ENCODE data around the gene MTRF1L. TPM values are rescaled to one million over a fixed set of nuclear protein-coding genes. Genes with fewer than 3 reads are reported as not detected.

Gene MTRF1L
- total RNA-seq, 2 donors from 2014 or later, result 17.9 to 22.6 TPM

- peak overlapping the region; percentile 90 to 94 for H3K27ac ChIP-seq
- no peak for TF ChIP-seq CTCF (IDR thresholded peaks at IDR 0.05)
- peak; percentile 77 for ATAC-seq (ENCODE audit: insufficient number of reproducible peaks, low FRiP score, low read depth)
- H3K9me3 ChIP-seq, result no peaks in the 10 kb centered on the region
- peak overlapping the region; percentile 99 for H3K4me3 ChIP-seq
- H3K36me3 ChIP-seq, result no peaks in the 10 kb centered on the region
- peak; percentile 83 for DNase-seq (ENCODE audit: low spot score)
- H3K4me1 ChIP-seq (ENCODE audit: control insufficient read depth in 1 of 2, low read depth in 2 of 2), result peaks cover 15 to 38% of the 10 kb centered on the region in 2 donors
- H3K27me3 ChIP-seq (replicated peaks; ENCODE audit: insufficient read depth), result no peaks in the 10 kb centered on the region
These were observed 18.6 kb downstream of the MTRF1L start for GRCh38 chr6:152983637-152984512.

- peak; percentile 95 for ATAC-seq (ENCODE audit: insufficient number of reproducible peaks, low FRiP score, low read depth)
- TF ChIP-seq CTCF (IDR thresholded peaks at IDR 0.05), result no peak
These were observed 19.4 kb downstream of the MTRF1L start, which contains the start of gene FBXO5 for GRCh38 chr6:152982904-152983636. TSS of gene FBXO5 (minus strand) at chr6:152983041. CDS start at chr6:152982959, 82 bp downstream.

GRCh38 chr6:152981989-152982903 lies 20.3 kb downstream of the MTRF1L start:
- Histone ChIP-seq H3K27ac (no peak overlapping the region), H3K9me3 (no peaks in the 10 kb centered on the region), H3K4me1 (ENCODE audit: control insufficient read depth in 1 of 2, low read depth in 2 of 2) (peaks cover 15 to 38% of the 10 kb centered on the region in 2 donors), H3K36me3 (no peaks in the 10 kb centered on the region), H3K4me3 (peak overlapping the region; percentile 99), H3K27me3 (replicated peaks; ENCODE audit: insufficient read depth) (no peaks in the 10 kb centered on the region)
- DNase-seq (ENCODE audit: low spot score), result no peak
- no peak for TF ChIP-seq CTCF (IDR thresholded peaks at IDR 0.05)
- no peak for ATAC-seq (ENCODE audit: insufficient number of reproducible peaks, low FRiP score, low read depth)

More at GRCh38 chr6:152982904-152983636, 19.4 kb downstream of the MTRF1L start, which contains the start of gene FBXO5:
- peak within 1 kb of the TSS; percentile 99 for H3K4me3 ChIP-seq
- DNase-seq (ENCODE audit: low spot score), result peak; percentile 90
- no peaks in the 10 kb centered on the region for H3K36me3 ChIP-seq
- no peaks in the 10 kb centered on the region for H3K9me3 ChIP-seq
- H3K4me1 ChIP-seq (ENCODE audit: control insufficient read depth in 1 of 2, low read depth in 2 of 2), result peaks cover 15 to 38% of the 10 kb centered on the region in 2 donors
- H3K27ac ChIP-seq, result peak within 1 kb of the TSS; percentile 90 to 94
- H3K27me3 ChIP-seq (replicated peaks; ENCODE audit: insufficient read depth), result no peaks in the 10 kb centered on the region

- DNase-seq (ENCODE audit: low spot score) (no peak), ATAC-seq (ENCODE audit: insufficient number of reproducible peaks, low FRiP score, low read depth) (no peak)
- H3K36me3 ChIP-seq, result no peaks in the 10 kb centered on the region
- TF ChIP-seq CTCF (IDR thresholded peaks at IDR 0.05), result no peak
- H3K9me3 ChIP-seq, result no peaks in the 10 kb centered on the region
- H3K4me3 ChIP-seq, result no peak overlapping the region
- peaks cover 15 to 38% of the 10 kb centered on the region in 2 donors for H3K4me1 ChIP-seq (ENCODE audit: control insufficient read depth in 1 of 2, low read depth in 2 of 2)
- no peak overlapping the region for H3K27ac ChIP-seq
- H3K27me3 ChIP-seq (replicated peaks; ENCODE audit: insufficient read depth), result no peaks in the 10 kb centered on the region
These were observed 21.3 kb downstream of the MTRF1L start for GRCh38 chr6:152981219-152981618.
